HG03439 (cell line): ENCODE measurements around the gene RIPK1.

Source experiments
- ATAC-seq: cut with Tn5 transposase; IDR thresholded peaks from one replicate; pipeline ENCODE4 v1.9.1; 2021; ENCODE audit warnings: mild to moderate bottlenecking, moderate library complexity; ENCODE audit not compliant: unreplicated experiment

Gene RIPK1

DNA sequence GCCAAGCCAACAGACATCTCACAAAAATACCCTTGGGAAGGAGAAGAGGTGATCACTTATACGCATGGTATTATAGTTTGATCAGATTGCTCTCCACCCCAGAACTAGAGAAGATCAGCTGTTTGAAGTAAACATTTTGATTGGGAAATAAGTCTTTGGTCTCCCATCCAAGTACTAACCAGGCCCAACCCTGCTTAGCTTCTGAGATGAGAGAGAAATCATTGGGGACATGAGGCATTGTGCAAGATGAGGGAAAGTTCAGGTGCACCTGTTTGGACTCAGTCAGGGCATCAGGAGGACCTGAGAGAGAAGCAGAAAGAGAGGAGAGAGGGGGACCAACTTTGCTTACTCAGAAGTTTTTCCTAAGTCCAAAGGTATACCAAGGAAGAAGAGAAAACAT is 11.4 kb downstream of the RIPK1 start:
- ATAC-seq: no peak

DNA sequence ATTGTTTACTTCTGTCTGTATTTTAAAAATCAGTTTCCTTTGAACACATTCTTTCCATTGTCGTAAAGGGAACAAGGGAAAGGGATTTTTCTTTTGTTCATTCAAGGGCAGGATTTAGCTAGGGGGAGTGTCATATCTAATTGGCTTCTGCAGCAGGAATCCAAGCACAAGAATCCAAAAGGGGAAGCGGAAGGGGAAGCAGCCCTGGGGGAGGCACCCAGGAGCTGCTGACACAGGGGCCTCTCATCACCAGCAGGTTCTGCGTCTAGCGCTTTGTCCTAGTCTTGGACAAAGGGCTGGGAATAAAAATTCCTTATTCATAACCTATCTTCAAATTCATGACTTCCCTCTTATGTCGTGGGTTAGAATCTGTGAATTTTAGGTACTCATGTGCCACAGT is 13.7 kb downstream of the RIPK1 start:
- ATAC-seq: no peak

DNA sequence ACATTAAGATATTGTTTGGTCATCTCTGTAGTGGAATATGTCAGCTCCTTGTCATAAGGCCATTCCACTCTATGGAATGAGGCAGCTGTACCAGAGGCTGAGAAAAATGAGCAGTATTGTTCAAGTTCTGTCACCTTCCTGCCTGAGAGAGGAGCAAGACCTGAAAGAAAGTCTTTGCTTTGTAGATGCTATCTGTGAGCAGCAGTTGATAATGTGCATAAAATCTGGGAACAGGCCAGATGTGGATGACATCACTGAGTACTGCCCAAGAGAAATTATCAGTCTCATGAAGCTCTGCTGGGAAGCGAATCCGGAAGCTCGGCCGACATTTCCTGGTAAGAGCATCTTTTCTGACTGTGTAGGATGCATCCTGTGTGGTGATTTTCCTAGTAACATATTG is 16.8 kb downstream of the RIPK1 start:
- ATAC-seq: no peak

DNA sequence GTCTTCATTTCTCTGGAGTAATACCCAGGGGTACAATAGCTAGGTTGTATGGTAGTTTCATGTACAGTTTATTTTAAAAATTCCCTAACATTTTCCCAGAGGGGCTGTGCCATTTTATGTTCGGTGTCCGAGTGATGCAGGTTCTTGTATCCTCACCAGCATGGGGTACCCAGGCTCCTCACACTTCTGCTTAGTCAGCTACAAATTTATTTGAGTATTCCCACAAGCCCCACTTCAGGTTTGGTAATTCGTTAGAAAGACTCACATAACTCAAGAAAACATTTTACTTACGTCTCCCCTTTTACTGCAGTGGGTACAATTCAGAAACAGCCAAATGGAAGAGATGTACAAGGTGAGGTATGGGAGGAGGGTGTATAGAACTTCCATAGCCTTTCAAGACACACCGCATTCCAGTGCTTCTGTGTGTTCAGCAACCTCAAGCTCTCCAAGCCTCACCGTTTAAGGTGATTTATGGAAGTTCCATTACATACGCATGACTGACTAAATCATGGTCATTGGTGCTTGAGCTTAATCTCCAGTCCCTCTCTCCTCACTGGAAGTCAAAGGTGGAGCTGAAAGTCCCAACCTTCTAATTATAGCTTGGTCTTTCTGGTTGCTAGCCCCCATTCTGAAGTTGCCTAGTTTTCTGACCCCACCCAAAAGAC is 18.1 kb downstream of the RIPK1 start:
- ATAC-seq: no peak

DNA sequence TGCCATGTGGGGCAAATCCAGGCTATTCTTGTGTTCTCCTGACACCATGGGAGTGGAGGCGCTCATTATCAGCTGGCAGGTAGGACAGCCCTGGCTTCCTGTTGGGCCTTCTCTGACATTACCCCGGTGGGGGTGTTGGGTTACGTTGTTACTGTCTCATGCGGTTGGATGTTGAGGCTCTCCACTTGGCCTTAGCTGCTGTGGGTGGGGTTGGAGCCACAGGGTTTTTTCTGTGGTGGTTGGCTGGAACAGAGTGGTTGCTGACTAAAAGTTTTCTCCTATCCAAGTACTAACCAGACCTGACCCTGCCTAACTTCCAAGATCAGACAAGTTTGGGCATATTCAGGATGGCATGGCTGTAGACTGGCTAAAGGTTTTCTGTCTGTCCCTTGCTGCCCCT is 20.2 kb downstream of the RIPK1 start:
- no peak for ATAC-seq

DNA sequence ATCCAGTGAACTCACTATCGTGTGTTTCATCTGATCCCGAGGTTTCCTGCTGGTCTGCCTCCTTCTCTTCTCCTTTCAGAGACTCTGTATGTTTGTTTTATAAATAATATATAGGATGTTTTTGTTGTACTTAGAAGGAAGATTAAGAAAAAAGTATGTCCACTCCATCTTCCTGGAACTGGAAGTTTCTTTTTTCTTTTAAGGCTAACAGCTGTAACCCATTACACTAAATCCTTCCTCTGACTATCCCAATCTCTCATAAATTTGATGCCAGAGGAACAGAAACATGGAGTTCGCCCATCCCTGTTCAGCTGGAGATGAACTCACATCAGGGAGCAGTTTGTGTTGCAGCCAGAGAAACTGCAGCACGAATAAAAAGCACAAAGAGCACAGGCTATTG is 20.7 kb downstream of the RIPK1 start:
- ATAC-seq: no peak

DNA sequence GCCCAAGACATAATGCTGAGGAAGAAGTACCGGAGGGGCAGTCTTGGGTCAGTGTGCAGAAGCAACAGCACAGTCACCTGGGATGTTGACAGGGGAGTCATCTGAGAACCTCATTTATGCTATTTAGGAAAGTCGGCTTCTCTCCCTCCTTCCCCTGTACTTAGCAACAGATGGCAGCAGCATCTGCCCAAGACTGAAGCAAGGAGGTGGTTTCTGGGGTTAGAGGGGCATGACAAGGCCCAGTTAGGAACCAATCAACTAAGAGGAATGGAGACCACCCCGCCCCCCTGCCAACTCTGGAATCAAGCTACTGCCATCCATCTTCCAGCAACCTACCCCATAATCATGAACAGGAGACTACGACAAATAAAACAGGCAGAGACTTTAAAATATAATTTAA is 21.7 kb downstream of the RIPK1 start:
- ATAC-seq: no peak

DNA sequence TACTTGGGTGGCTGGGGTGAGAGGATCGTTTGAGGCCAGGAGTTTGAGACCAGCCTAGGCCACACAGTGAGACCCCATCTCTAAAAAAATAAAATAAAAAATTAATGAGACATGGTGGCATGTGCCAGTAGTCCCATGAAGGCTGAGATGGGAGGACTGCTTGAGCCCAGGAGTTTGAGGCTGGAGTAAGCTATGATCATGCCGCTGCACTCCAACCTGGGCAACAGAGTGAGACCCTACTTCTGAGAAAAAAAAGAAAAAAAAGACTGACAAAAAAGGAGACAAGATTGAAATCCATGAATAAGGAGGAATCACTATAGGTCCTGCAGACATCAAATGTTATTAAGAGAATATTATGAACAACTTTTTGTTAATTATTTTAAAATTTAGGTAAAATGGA is 26.5 kb downstream of the RIPK1 start:
- ATAC-seq: no peak

DNA sequence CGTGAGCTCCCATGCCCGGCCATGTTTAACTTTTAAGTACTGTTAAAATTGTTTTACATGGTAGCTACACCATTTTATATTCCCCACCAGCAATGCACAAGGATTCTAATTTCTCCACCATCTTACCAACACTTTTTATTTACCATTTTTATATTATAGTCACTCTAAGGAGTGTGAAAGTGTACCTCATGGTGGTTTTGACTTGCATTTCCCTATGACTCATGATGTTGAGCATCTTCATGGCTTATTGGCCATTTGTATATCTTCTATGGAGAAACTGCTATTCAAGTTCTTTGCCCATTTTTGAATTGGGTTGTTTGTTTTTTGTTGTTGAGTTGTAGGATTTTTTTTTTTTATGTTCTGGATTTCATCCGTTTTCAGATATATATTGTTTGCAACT is 34.6 kb downstream of the RIPK1 start:
- ATAC-seq: no peak

DNA sequence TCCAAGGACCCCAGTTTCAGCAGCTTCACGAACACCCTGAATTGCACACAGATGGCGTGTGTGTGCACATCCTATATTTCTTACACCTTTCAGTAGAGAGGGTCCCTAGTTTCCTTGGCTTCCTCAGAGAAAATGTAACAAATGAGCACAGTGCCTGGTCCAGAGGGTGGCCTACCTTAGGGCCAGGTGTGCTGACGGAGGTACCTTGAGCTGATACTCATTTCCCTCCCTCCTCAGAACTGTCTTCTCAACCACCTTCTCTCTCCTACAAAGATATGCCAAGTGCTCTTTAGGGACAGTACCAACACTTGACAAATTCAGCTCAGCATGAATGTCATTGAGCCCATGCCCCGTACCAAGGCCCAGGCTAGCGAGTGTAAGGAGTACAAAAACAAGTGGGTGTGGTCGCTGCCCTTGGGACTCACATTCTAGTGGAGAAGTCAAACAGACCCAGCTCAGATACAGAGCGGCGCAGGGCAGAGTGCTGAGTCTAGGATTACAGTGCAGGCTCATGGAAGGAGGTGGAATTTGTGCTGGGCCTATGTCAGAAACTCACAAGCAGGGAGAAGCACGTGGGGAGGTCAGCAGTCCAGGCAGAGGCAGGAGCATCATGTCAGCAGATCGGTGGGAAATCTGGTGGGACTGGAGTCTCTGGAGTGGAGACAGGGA is 40.6 kb downstream of the RIPK1 start:
- ATAC-seq: no peak

DNA sequence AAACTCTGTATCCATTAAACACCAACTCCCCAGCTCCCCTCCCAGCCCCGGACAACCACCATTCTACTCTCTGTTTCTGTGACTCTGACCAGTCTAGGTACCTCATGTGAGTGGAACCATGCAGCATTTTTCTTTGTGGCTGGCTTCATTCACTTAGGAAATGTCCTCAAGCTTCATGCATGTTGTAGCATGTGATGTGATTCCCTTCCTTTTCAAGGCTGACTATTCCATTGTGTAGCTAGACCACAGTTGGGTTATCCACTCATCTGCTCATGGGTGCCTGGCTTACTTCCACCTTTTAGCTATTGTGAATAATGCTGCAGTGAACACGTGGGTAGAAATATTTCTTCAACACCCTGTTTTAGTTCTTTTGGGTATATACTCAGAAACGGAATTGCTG is 41.5 kb downstream of the RIPK1 start:
- no peak for ATAC-seq

DNA sequence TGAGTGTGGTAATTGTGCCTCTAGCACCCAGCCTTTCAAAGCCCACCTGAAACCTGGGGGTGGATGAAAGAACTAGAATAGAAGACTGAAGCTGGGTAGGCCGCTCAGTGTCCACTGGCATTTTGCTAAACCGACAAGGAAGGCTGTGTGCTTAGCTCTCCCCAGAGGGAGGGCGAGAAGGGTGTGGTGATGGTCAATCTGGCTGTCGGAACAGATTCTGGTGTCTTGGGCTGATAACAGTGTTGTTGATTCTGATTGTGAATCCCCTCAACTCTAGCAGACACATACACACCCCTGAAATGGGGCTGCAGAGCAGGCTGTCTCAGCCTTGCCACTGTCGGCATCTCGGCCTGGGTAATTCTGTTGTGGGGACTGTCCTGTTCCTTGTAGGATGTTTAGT is 46.1 kb downstream of the RIPK1 start:
- no peak for ATAC-seq

DNA sequence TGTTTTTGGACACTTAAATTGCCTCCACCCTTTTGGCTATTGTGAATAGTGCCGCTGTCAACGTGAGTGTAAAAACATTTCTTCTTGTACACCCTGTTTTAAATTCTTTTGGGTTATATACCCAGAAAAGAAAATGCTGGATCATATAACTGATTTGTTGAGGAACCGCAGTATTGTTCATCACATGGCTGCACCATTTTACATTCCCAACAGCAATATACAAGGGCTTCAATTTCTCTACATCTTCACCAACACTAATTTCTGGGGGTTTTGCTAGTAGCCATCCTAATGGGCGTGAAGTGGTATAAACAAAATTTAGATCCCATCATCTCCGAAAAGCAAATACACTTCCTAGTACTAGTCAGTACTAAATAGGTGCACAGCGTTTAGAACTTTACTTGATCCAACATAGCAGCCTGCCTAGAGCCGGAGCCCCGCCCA is 49.6 kb downstream of the RIPK1 start:
- no peak for ATAC-seq

DNA sequence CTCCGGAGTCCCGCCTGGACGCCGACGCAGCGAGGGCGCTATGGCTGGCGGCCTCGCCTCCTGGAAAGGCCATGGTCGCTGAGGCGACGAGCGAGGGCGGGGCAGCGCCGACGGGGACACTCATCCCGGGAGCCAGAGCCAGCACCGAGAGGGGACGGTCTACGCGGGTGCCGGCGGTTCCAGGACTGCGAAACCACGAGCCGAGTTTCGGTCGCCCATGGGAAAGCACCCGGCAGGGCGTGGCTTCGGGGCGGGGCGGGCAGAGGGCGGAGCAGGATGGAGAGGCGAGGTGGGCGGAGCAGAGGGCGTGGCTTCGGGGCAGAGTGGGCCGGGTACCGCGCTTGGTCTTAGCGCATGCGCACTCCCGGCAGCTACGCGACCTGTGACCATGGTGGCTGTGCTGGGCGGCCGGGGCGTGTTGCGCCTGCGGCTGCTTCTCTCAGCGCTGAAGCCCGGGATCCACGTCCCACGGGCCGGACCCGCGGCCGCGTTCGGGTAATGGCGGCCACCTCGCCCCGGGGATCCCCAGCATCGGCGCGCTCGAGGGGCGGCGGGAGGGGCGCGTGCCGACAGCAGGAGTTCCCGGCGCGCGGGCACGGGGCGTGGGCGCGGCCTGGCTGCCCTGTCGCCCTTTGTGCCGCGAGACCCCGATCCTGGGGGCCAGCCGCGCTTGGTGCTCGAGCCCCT is 50.2 kb downstream of the RIPK1 start, which contains the start of gene BPHL:
Gene BPHL, plus strand, starts transcription at position 359 of the 687 bp plus-strand sequence. Its CDS starts 30 bp downstream, at position 389.
- ATAC-seq: peak; percentile 89

DNA sequence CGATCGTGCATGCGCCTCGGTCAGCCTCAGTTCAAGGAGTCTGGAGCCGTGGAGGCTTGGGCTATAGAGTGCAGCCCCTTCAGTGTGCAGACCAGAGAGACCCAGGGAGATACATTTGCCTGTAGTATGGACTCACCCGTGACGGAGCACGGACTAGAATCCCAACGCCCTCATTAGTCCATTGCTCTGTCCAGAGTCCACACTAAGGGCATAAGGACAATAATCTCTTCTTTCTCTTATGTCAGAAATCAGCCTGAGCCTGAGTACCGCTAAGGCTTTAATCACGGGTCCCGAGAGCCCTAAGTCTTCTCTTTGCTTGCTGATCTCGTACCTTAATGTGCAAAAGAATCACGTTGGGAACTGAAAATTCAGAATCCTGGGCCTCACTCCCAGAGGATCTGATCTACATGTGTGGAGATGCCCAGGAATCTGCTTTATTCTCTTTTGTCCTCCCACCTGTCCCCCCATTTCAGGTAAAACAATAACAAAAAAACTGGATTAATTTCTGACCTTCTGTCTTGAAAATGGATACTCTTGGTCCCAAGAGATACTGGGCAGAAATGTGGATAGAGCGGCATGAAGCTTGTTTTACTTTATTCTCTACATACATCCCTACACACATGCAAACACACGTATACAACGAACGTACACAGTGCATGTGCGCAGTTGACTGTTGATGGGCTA is 50.9 kb downstream of the RIPK1 start:
- ATAC-seq: peak; percentile 31

DNA sequence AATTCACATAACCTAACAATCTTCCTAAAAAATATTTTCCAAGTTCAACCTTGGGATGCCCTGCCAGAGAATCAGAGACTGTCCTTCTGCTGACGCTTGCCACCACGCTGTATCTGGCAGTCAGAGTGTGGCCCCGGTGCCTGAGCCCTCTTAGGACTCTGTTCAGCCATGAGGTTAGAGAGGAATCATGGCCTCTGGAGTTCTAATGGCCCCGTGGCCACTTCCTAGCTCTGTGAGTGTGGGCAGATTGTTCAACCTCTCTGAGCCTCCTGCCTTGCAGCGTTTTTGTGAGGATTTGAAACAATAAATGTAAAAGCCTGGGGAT is 52.4 kb downstream of the RIPK1 start:
- no peak for ATAC-seq

DNA sequence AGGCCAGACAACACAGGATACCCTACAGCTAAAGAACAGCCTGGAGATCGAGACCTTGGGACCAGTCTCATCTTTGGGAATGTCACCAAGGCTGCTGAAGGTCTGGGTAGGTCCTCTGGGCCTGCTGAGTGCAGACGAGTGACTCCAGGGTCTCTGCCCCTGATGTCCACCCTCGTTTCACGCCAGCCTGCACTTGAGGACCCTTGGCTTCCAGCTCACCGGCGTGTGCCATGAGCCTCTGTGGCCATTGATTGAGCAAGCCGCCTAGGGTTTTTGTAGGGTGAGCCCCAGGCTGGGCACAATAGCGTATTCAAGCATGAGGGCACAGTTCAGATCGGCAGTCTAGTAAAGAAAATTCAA is 54.5 kb downstream of the RIPK1 start:
- ATAC-seq: no peak

DNA sequence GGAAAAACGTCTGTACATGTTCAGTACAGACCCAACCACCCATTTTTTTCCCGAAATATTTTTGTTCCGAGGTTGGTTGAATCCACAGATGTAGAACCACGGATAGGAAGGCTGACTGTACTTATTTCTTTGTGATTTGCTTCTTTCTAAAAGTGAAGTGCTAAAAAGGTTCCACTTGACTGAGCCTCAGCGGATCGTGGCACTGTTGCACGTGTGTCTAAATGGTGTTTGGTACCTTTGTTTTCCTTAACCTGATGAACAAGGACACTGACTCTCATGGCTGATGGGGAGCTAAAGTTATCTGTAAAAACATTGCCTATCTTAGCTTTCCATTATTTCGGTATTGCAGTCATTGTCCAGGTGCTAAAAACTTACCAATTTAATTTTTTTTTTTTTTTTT is 56.4 kb downstream of the RIPK1 start:
- no peak for ATAC-seq

DNA sequence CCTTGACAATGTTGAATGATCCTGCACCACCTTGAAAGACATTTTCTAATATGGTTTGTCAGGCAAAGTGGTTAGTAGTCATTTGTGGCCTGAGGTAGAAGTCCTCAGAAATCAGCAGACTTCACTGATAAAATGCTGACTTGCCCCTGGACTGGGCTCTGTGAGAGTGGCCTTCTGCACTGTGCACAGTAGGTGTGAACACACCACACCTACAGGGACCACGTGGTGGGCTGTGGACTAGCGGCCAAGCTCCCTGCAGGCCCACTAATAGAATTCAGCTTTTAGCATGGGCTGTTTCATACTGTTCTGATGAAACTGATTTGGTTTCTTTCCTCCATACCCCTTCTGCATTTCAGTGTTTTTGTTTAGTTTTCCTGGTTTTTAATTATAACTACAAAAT is 57.5 kb downstream of the RIPK1 start:
- no peak for ATAC-seq

DNA sequence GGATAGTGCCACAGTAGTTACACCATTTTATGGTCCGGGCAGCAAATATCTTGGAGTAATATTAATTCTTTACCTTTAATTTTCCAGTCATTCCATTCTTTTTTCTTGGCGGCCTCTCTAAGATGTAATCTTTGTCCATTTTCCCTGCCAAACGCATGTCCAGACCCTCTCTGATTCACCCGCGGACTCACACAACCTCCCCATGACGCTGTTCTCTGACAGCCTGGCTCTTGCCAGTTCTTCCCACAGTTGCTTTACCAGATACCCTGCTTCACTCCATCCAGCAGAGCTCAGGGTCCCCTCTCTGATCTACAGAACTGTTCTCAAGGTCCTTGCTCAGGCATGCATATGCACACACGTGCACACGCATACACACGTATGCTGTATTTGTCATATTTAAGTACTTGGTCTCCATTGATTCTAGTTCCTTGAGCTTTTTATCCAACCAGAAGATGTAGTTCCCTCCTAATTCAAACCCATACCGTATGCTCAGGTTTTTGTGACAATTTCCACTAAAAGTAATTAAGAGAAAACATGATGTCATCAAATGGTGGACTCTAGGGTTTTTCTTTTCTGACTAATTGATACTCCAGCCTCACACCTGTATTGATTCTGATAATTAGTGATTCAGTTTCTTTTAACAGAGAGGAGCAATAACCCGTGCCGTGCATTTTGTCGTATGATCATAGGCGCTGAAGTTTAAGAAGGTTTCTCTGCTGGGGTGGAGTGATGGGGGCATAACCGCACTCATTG is 60.2 kb downstream of the RIPK1 start:
- ATAC-seq: no peak

DNA sequence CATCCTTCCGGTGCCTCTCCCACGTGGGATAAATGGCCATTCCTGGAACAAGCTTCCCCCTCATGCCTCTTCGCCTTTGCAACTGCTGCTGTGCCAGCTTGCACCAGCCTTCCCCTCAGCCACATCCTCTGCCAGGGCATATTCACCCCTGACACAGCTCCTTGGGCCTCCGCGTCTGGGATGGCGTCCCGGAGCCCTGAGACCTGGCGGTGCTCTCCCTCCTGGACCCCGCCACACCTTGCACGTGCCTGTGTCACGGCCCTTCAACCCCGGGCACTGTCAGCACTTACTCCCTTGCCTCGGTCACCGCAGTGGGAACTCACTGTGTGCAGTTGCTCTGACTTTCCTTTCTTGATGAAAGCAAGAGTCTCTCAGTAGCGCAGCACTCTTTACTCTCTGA is 63.4 kb downstream of the RIPK1 start:
- no peak for ATAC-seq
